Hindlimb muscle (tissue), 1 donor: ENCODE data around the gene NRP1. TPM values are rescaled to one million over a fixed set of nuclear protein-coding genes. Genes with fewer than 3 reads are reported as not detected.

Experiments
- DNase-seq: peaks from one replicate; pipeline ENCODE4 v3.0.0-alpha.2; 2013
- polyA plus RNA-seq: library from polyadenylated mRNA; unstranded; fragments of 120-200 nt; gene quantifications from one replicate; pipeline ENCODE4 v1.2.1, GENCODE V29; 2013; ENCODE audit not compliant: insufficient read length

The NRP1 gene
- polyA plus RNA-seq, 1 donor = 102 TPM

- no peak for DNase-seq
Observed at GRCh38 chr10:33183655-33184054, 150.8 kb downstream of the NRP1 start.

- no peak for DNase-seq
Observed at GRCh38 chr10:33180921-33181320, 153.5 kb downstream of the NRP1 start.

GRCh38 chr10:33180390-33180789 is 154.1 kb downstream of the NRP1 start:
- no peak for DNase-seq

- DNase-seq = no peak
Observed at GRCh38 chr10:33179067-33179466, 155.4 kb downstream of the NRP1 start.

GRCh38 chr10:33178026-33178755 is 156.3 kb downstream of the NRP1 start:
- no peak for DNase-seq

GRCh38 chr10:33176688-33177087 is 157.8 kb downstream of the NRP1 start:
- DNase-seq = no peak

GRCh38 chr10:33174674-33175434 is 159.6 kb downstream of the NRP1 start:
- no peak for DNase-seq

GRCh38 chr10:33165911-33166310 is 168.6 kb downstream of the NRP1 start:
- DNase-seq = no peak

- DNase-seq = no peak
Observed at GRCh38 chr10:33164060-33164709, 170.3 kb downstream of the NRP1 start.

- no peak for DNase-seq
Observed at GRCh38 chr10:33162248-33162575, 172.3 kb downstream of the NRP1 start.

- DNase-seq = no peak
Observed at GRCh38 chr10:33161550-33162247, 172.8 kb downstream of the NRP1 start.

- DNase-seq = no peak
Observed at GRCh38 chr10:33160151-33160550, 174.3 kb downstream of the NRP1 start.

GRCh38 chr10:33157103-33157502 is 177.4 kb downstream of the NRP1 start:
- DNase-seq = no peak

GRCh38 chr10:33155720-33156638 is 178.5 kb downstream of the NRP1 start:
- DNase-seq = no peak

GRCh38 chr10:33154590-33154989 is 179.9 kb downstream of the NRP1 start:
- no peak for DNase-seq

GRCh38 chr10:33153968-33154327 is 180.5 kb downstream of the NRP1 start:
- no peak for DNase-seq

GRCh38 chr10:33153251-33153967 is 181.1 kb downstream of the NRP1 start:
- DNase-seq = no peak

GRCh38 chr10:33152750-33153149 is 181.7 kb downstream of the NRP1 start:
- DNase-seq = no peak

GRCh38 chr10:33152146-33152545 is 182.3 kb downstream of the NRP1 start:
- DNase-seq = no peak

- DNase-seq = no peak
Observed at GRCh38 chr10:33151344-33151864, 183.1 kb downstream of the NRP1 start.

GRCh38 chr10:33150889-33151288 is 183.6 kb downstream of the NRP1 start:
- DNase-seq = no peak
